ENCODE results near the gene TERT. TPM values are rescaled to one million over a fixed set of nuclear protein-coding genes. Genes with fewer than 3 reads are reported as not detected.

Gene TERT
- total and polyA plus RNA-seq, 2 experiments from 2014 or later = not detected

GRCh38 chr5:1221721-1222120 is 73.1 kb downstream of the TERT start:
- H3F3A ChIP-seq (ENCODE audit: insufficient read depth) = no peaks in the 10 kb centered on the region
- TF ChIP-seq EZH2phosphoT487 (IDR thresholded peaks at IDR 0.05; ENCODE audit: insufficient read depth, low read depth) (no peak), EZH2 (IDR thresholded peaks at IDR 0.05; ENCODE audit: insufficient read depth, poor library complexity, severe bottlenecking) (no peak)
- H4K20me1 ChIP-seq (ENCODE audit: insufficient read depth) = no peaks in the 10 kb centered on the region
- H3K4me3 ChIP-seq = no peak overlapping the region
- H3K4me2 ChIP-seq (ENCODE audit: unreplicated experiment) = no peak overlapping the region
- H3K79me2 ChIP-seq (ENCODE audit: insufficient read depth) = no peaks in the 10 kb centered on the region
- DNase-seq = no peak
- no peak overlapping the region for H2AFZ ChIP-seq
- WGBS, 2 experiments (ENCODE audit: low coverage in 1 of 2, low lambda C conversion rate in 2 of 2, missing lambda C conversion rate in 2 of 2) = 72 to 77% methylated on average over 10 of the region's 10 CpGs
- no peak overlapping the region for H3K27ac ChIP-seq
- H3K9ac ChIP-seq = no peak overlapping the region
- H3K9me2 ChIP-seq (ENCODE audit: insufficient read depth) = no peaks in the 10 kb centered on the region
- H3K36me3 ChIP-seq (ENCODE audit: low read depth) = no peaks in the 10 kb centered on the region
- no peaks in the 10 kb centered on the region for H3K27me3 ChIP-seq (replicated peaks; ENCODE audit: insufficient read depth)
- H3K4me1 ChIP-seq (ENCODE audit: insufficient read depth) = no peaks in the 10 kb centered on the region
- in situ Hi-C loops (cut with MboI) = no loop called here
- no peaks in the 10 kb centered on the region for H3K9me3 ChIP-seq (ENCODE audit: low read depth)

- in situ Hi-C loops (cut with MboI) = no loop called here
- H3K9me2 ChIP-seq (ENCODE audit: insufficient read depth) = no peaks in the 10 kb centered on the region
- no peak for DNase-seq
- H3K4me1 ChIP-seq (ENCODE audit: insufficient read depth) = no peaks in the 10 kb centered on the region
- H3F3A ChIP-seq (ENCODE audit: insufficient read depth) = no peaks in the 10 kb centered on the region
- H3K4me3 ChIP-seq = no peak overlapping the region
- H2AFZ ChIP-seq = no peak overlapping the region
- no peaks in the 10 kb centered on the region for H3K36me3 ChIP-seq (ENCODE audit: low read depth)
- WGBS, 2 experiments (ENCODE audit: low coverage in 1 of 2, low lambda C conversion rate in 2 of 2, missing lambda C conversion rate in 2 of 2) = 58 to 65% methylated on average over 18 to 19 of the region's 19 CpGs
- H3K27ac ChIP-seq = no peak overlapping the region
- H3K79me2 ChIP-seq (ENCODE audit: insufficient read depth) = no peaks in the 10 kb centered on the region
- no peak overlapping the region for H3K9ac ChIP-seq
- no peaks in the 10 kb centered on the region for H3K27me3 ChIP-seq (replicated peaks; ENCODE audit: insufficient read depth)
- H4K20me1 ChIP-seq (ENCODE audit: insufficient read depth) = no peaks in the 10 kb centered on the region
- H3K4me2 ChIP-seq (ENCODE audit: unreplicated experiment) = no peak overlapping the region
- TF ChIP-seq EZH2 (IDR thresholded peaks at IDR 0.05; ENCODE audit: insufficient read depth, poor library complexity, severe bottlenecking) (no peak), EZH2phosphoT487 (IDR thresholded peaks at IDR 0.05; ENCODE audit: insufficient read depth, low read depth) (no peak)
- no peaks in the 10 kb centered on the region for H3K9me3 ChIP-seq (ENCODE audit: low read depth)
Measured at GRCh38 chr5:1220831-1221230, 74.0 kb downstream of the TERT start.

- Histone ChIP-seq H3F3A (ENCODE audit: insufficient read depth) (no peaks in the 10 kb centered on the region), H3K9me2 (ENCODE audit: insufficient read depth) (no peaks in the 10 kb centered on the region), H3K4me3 (no peak overlapping the region), H3K9me3 (ENCODE audit: low read depth) (no peaks in the 10 kb centered on the region), H3K9ac (no peak overlapping the region), H2AFZ (no peak overlapping the region), H3K27me3 (replicated peaks; ENCODE audit: insufficient read depth) (no peaks in the 10 kb centered on the region), H3K27ac (no peak overlapping the region), H3K4me1 (ENCODE audit: insufficient read depth) (no peaks in the 10 kb centered on the region), H4K20me1 (ENCODE audit: insufficient read depth) (no peaks in the 10 kb centered on the region), H3K79me2 (ENCODE audit: insufficient read depth) (no peaks in the 10 kb centered on the region), H3K4me2 (ENCODE audit: unreplicated experiment) (no peak overlapping the region), H3K36me3 (ENCODE audit: low read depth) (no peaks in the 10 kb centered on the region)
- no peak for DNase-seq
- 58 to 64% methylated on average over 9 of the region's 9 CpGs for WGBS, 2 experiments (ENCODE audit: low coverage in 1 of 2, low lambda C conversion rate in 2 of 2, missing lambda C conversion rate in 2 of 2)
- in situ Hi-C loops (cut with MboI) = no loop called here
- TF ChIP-seq EZH2phosphoT487 (IDR thresholded peaks at IDR 0.05; ENCODE audit: insufficient read depth, low read depth) (no peak), EZH2 (IDR thresholded peaks at IDR 0.05; ENCODE audit: insufficient read depth, poor library complexity, severe bottlenecking) (no peak)
Measured at GRCh38 chr5:1220351-1220750, 74.5 kb downstream of the TERT start.

- no peaks in the 10 kb centered on the region for H3K9me2 ChIP-seq (ENCODE audit: insufficient read depth)
- H4K20me1 ChIP-seq (ENCODE audit: insufficient read depth) = no peaks in the 10 kb centered on the region
- no peaks in the 10 kb centered on the region for H3K36me3 ChIP-seq (ENCODE audit: low read depth)
- 74 to 77% methylated on average over 11 of the region's 11 CpGs for WGBS, 2 experiments (ENCODE audit: low coverage in 1 of 2, low lambda C conversion rate in 2 of 2, missing lambda C conversion rate in 2 of 2)
- H3K4me3 ChIP-seq = no peak overlapping the region
- H3F3A ChIP-seq (ENCODE audit: insufficient read depth) = no peaks in the 10 kb centered on the region
- DNase-seq = no peak
- H2AFZ ChIP-seq = no peak overlapping the region
- H3K27ac ChIP-seq = no peak overlapping the region
- no peaks in the 10 kb centered on the region for H3K9me3 ChIP-seq (ENCODE audit: low read depth)
- no peaks in the 10 kb centered on the region for H3K4me1 ChIP-seq (ENCODE audit: insufficient read depth)
- H3K27me3 ChIP-seq (replicated peaks; ENCODE audit: insufficient read depth) = no peaks in the 10 kb centered on the region
- H3K79me2 ChIP-seq (ENCODE audit: insufficient read depth) = no peaks in the 10 kb centered on the region
- no peak overlapping the region for H3K4me2 ChIP-seq (ENCODE audit: unreplicated experiment)
- in situ Hi-C loops (cut with MboI) = no loop called here
- TF ChIP-seq EZH2phosphoT487 (IDR thresholded peaks at IDR 0.05; ENCODE audit: insufficient read depth, low read depth) = no peak
- TF ChIP-seq EZH2 (IDR thresholded peaks at IDR 0.05; ENCODE audit: insufficient read depth, poor library complexity, severe bottlenecking) = no peak
- no peak overlapping the region for H3K9ac ChIP-seq
Measured at GRCh38 chr5:1219768-1220100, 75.1 kb downstream of the TERT start.
